Inflammatory macrophage (primary cell): Measurements from ENCODE around the gene PRDM16.

ENCODE experiments used
- DNase-seq, 2 donors: peaks; one replicate each; pipeline ENCODE4 v3.0.0-alpha.2; 2020 to 2022

Gene PRDM16

DNA sequence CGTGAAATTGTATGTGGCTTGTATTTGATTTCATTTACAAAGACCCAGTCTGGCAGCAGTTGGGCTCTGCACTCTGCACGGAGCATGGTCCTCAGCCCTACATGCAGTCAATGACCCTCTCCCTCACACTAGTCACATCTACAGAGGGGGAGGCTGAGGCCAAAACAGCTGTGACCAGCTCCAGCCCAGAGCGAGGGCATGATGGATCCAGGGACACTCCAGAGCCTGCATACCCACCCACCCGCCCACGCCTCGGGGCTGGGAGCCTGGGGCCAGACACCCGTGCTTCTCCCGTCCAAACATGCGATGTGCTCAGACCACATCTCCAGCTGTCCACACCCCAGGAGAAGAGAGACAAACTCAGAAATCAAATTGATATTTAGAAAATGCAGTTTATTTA, 14.0 kb upstream of the PRDM16 start:
- DNase-seq, result no peak

GRCh38 chr1:3056641-3057040, 12.4 kb upstream of the PRDM16 start:
- DNase-seq, result no peak

GRCh38 chr1:3058263-3059030, 10.6 kb upstream of the PRDM16 start:
- no peak for DNase-seq

GRCh38 chr1:3060127-3060526, 8.9 kb upstream of the PRDM16 start:
- no peak for DNase-seq

- DNase-seq, result no peak
These were observed 8.1 kb upstream of the PRDM16 start for GRCh38 chr1:3060601-3061551.

DNA sequence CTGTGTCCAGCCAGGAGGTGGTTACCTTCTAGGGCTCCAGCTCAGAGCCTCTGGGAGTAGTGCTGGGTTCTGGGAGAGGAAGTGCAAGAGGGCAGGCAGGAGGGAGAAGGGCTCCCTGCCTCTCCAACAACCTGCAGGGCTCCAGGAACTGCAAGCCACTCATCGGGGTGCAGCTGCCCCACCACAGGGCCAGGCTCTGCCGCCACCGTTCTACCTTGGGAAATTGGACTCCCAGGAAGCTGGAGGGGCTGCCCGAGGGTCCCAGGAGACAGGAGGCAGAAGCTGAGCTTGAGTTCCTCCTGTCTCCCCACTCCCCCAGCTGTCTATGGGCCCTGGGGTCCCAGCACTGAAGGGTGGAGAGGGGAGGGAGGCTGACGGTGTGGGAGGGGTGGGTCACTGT, 7.4 kb upstream of the PRDM16 start:
- DNase-seq, result no peak

- DNase-seq, result no peak
These were observed 6.9 kb upstream of the PRDM16 start for GRCh38 chr1:3061981-3062615.

GRCh38 chr1:3062616-3063378, 6.2 kb upstream of the PRDM16 start:
- DNase-seq, result no peak

DNA sequence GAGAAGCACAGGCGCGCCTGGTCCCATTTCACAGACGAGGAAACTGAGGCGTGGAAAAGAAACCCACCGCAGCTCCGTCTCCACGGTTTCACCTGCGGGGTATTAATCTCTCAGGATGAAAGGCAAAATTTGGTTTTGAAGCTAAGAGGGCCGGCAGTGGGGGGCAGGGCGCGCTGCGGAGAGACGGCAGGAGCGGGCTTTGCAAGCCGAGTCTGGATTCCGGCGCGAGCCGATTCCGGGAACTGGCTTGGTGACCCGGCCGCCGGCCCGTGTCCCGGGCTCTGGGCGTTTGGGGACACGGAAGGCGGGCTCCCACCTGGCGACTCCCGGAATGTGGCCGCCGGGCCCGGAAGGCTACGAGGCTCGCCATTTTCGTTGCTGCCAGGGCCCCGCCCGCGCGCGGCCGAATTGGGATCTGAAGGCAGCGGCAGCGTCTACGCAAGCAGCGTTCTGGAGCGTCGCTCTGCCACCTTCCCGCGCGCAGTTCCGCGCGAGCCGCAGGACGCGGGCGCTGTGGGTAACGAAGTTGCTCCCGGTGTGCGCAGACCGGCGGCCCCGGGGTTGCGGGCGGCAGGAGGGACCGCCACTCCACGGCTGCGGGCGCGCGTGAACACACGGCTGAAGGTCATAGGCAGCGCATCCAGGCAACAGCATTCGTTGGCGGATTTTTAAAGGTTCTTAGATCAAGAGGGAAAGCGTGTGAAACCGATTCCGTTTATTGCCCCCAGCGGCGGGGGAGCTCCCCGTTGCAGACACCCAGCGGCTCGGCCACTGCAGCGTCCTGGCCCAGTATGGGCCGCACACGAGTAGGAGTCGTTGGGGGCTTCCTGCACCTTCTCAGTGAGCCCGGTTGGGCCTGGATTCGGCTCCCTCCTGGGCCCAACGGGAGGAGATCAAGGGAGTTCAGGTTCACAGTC, 5.4 kb upstream of the PRDM16 start:
- DNase-seq, result no peak

DNA sequence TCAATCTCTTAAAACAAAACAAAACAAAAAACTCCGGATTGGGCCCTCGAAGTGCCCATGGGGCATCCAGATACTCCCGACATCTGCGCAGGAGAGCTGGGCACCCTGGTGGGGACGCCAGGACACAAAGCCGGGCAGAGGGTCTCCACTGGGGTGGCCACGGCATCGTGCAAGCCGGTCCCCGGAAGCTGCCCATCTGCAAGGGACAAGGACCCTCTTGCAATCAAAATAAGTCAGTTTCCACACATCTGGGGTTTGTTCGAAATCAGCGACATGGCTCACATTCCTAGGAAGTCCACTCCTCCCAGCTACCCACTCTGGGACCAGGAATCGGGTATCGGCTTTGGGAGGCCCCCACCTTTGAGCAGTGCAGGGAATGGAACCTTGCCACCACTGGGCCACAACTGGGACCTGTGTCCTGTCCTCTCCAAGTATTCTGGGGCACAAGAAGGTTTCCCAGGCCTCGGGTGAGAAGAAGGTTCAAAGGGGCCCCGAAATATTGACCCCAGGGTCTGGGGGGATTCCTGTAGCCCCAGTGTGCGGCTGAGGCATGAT, 4.6 kb upstream of the PRDM16 start:
- no peak for DNase-seq

GRCh38 chr1:3064901-3065300, 4.1 kb upstream of the PRDM16 start:
- DNase-seq, result no peak

DNA sequence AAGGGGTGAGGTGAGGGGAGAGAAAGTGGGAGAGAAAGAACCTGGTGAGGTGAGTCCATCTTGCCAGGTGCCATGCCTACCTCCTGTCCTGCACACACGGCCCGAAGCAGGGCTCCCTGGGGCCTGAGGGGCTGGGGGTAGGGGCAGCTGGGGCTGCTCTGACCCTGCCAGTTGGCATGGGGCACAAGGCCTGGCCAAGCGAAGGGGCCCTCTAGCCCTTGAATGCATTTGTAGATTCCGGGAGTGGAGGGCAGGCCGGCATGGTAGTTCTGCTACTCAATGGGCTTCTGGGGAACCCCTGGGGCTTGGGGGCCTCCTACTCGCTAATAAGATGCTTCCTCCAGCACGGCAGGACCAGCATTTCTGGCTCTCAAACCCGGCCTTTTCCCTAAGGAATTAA, 3.6 kb upstream of the PRDM16 start:
- DNase-seq, result no peak

DNA sequence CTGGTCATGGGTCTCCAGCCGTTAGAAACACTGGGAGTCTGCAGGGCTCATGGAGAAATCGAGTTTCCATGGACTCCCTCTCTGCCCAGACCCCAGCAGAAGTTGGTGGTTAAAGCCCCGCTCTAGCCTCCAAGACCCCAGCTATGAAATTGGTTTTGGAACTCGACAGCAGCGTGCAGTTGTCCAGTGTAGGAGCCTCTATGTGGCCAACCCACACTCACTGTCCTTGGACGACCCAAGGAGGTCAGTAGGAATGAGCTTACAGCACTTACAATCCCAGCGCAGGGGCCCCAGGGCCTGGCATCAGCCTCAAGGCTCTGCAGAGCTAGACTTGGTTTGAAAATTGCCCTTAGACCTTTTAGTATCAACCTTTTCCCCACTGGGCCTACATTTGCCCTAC, 3.2 kb upstream of the PRDM16 start:
- no peak for DNase-seq

- no peak for DNase-seq
These were observed 2.7 kb upstream of the PRDM16 start for GRCh38 chr1:3066250-3066711.

DNA sequence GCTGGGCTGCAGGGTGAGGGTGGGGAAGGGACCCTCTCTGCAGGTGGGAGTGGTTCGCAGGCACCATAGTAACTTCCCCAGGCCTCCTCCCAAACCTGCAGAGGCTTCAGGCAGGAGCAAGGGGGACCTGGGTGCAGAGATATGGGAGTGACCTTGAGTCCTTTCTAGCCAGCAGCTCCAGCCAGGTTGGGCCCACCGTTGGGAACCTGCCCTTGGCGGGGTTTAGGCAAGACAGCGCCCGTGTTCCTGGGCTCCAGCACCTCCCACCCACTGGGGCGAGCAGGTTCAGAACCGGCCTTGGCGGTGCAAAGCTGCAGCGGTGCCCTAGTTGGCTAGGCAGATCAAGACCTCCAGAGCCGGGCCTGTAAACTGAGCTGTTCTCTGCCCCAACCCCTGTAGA, 2.2 kb upstream of the PRDM16 start:
- no peak for DNase-seq

- DNase-seq, result no peak
These were observed 1.7 kb upstream of the PRDM16 start for GRCh38 chr1:3067301-3067670.

DNA sequence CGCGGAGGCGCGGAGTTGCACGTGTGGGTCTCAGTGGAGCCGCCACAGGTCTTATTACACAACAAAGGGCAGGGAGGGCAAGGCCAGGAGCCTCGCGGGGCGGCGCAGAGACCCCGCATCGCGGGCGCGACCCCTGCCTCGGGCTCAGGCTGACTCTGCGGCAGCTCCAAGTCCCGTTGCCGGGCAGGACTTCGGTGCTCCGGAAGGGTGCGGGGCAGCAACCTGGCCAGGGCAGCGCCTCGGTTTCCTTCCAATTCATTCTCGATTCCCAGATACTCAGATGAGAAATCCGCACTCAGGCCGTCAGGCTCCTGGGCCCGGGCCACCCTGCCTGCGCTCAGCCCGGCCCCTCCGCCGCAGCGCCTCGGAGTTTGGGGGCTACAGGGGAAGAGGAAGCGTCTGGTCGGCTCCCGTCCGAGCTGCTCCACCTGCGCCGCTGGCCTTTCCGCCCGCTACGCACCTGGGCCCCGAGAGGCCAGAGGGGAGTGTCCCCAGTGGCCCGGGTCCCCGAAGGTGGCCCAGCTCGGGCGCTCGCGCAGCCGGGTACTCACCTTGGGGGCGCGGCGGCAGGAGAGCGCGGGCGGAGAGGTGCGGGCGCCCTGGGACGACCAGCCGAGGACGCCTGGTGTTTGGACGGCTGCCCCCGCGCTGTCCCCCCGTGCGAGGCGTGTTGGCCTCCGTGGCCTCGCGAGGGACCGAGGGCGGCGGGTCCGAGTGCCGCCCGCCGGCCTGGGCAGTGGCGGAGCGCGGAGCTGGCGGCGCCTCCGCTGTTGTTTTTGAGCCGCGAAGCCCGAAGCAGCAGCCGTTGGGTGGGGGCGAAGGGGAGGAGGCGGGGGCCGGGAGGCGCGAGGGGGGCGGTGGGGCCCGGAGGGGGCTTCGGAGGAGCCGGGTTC, 1.1 kb upstream of the PRDM16 start:
- no peak for DNase-seq

- no peak for DNase-seq
These were observed 697 bp downstream of the PRDM16 start for GRCh38 chr1:3069491-3070308.

GRCh38 chr1:3070309-3070643, 1.3 kb downstream of the PRDM16 start:
- no peak for DNase-seq
